Calu3 (cell line): ENCODE results near the gene PHKA2. TPM values are rescaled to one million over a fixed set of nuclear protein-coding genes. Genes with fewer than 3 reads are reported as not detected.

Experiments
- BruUV-seq: library from RNA; stranded (reverse); fragments of 400-500 nt; replicated peaks from 2 replicates; lab custom pipeline; 2021; lab: Mats Ljungman, UMichigan
- CTCF ChIA-PET: fragments of 300-600 bp; sonication (Branson Sonifier 250); formaldehyde crosslinking; loops from one replicate; lab custom pipeline; 2022; ENCODE audit warnings: antibody characterized with exemption; lab: Charles Lee
- DNase-seq: peaks from one replicate; pipeline ENCODE4 v3.0.0; 2022
- H3K27ac Mint-ChIP-seq: one replicate; pipeline ENCODE4 v1.8.0; 2022; ENCODE audit warnings: mixed read lengths; ENCODE audit not compliant: unreplicated experiment
- H3K27me3 Mint-ChIP-seq: one replicate; pipeline ENCODE4 v1.8.0; 2022; ENCODE audit warnings: mixed read lengths; ENCODE audit not compliant: unreplicated experiment
- H3K36me3 Mint-ChIP-seq: one replicate; pipeline ENCODE4 v1.8.0; 2022; ENCODE audit warnings: mild to moderate bottlenecking, moderate library complexity, mixed read lengths; ENCODE audit not compliant: insufficient read depth, unreplicated experiment
- H3K4me1 Mint-ChIP-seq: one replicate; pipeline ENCODE4 v1.8.0; 2022; ENCODE audit warnings: mild to moderate bottlenecking, low read depth, mixed read lengths; ENCODE audit not compliant: unreplicated experiment
- H3K4me3 Mint-ChIP-seq: one replicate; pipeline ENCODE4 v1.8.0; 2022; ENCODE audit warnings: mild to moderate bottlenecking, low read depth, moderate library complexity, mixed read lengths; ENCODE audit not compliant: unreplicated experiment
- H3K9me3 Mint-ChIP-seq: one replicate; pipeline ENCODE4 v1.8.0; 2022; ENCODE audit warnings: low read depth, mixed read lengths; ENCODE audit not compliant: unreplicated experiment
- intact Hi-C: fragments of 100-400 bp; cut with micrococcal nuclease; formaldehyde crosslinking; loops from one replicate; pipeline ENCODE4 v1.10.0; 2022; ENCODE audit not compliant: unreplicated experiment
- total RNA-seq: library from RNA; stranded (reverse); gene quantifications from 2 replicates; pipeline ENCODE4 v1.2.3, GENCODE V29; 2022
- TF ChIP-seq, protein P1 (sequence below): fragments of 200-600 bp; IDR thresholded peaks from one replicate; pipeline ENCODE4 v1.8.0; 2022; ENCODE audit warnings: antibody characterized with exemption; ENCODE audit not compliant: unreplicated experiment

The PHKA2 gene
- total RNA-seq, 1 experiment from 2014 or later, result 47.6 TPM

GRCh38 chrX:18931972-18932371 lies 51.9 kb downstream of the PHKA2 start:
- Mint-ChIP-seq H3K4me3 (no peak overlapping the region), H3K9me3 (no peaks in the 10 kb centered on the region), H3K27ac (no peak overlapping the region), H3K4me1 (no peaks in the 10 kb centered on the region), H3K27me3 (no peaks in the 10 kb centered on the region), H3K36me3 (peaks cover 5% of the 10 kb centered on the region)
- CTCF ChIA-PET, result no interaction called here
- DNase-seq, result peak; percentile 10
- no TSS peak for BruUV-seq
- TF ChIP-seq, protein P1, sequence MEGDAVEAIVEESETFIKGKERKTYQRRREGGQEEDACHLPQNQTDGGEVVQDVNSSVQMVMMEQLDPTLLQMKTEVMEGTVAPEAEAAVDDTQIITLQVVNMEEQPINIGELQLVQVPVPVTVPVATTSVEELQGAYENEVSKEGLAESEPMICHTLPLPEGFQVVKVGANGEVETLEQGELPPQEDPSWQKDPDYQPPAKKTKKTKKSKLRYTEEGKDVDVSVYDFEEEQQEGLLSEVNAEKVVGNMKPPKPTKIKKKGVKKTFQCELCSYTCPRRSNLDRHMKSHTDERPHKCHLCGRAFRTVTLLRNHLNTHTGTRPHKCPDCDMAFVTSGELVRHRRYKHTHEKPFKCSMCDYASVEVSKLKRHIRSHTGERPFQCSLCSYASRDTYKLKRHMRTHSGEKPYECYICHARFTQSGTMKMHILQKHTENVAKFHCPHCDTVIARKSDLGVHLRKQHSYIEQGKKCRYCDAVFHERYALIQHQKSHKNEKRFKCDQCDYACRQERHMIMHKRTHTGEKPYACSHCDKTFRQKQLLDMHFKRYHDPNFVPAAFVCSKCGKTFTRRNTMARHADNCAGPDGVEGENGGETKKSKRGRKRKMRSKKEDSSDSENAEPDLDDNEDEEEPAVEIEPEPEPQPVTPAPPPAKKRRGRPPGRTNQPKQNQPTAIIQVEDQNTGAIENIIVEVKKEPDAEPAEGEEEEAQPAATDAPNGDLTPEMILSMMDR, result no peak
- intact Hi-C loops, result no loop called here

DNA sequence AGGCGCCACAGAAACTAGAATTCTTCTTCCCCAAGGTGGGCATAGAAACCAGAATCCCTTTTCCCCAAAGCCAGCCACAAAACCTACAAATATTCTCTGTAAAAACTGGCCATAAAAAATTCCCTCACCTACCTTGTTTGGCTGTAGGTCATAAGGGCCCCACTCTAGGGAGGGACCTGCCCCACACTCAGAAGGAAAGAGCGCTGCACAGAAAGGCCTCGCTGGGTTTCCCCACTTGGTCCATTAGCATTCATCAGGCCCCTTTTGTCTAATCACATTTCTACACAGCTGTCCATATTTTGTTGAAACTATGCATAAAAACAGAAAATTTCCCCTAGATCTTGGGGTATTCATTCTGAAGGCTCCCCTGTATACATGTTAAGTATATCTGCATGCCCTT lies 54.1 kb downstream of the PHKA2 start:
- DNase-seq, result no peak
- TF ChIP-seq, protein P1, result no peak
- H3K27ac Mint-ChIP-seq, result no peak overlapping the region
- no peak overlapping the region for H3K4me3 Mint-ChIP-seq
- no TSS peak for BruUV-seq
- intact Hi-C loops, result no loop called here
- no peaks in the 10 kb centered on the region for H3K9me3 Mint-ChIP-seq
- peaks cover 4% of the 10 kb centered on the region for H3K36me3 Mint-ChIP-seq
- CTCF ChIA-PET, result no interaction called here
- H3K4me1 Mint-ChIP-seq, result no peaks in the 10 kb centered on the region
- no peaks in the 10 kb centered on the region for H3K27me3 Mint-ChIP-seq

DNA sequence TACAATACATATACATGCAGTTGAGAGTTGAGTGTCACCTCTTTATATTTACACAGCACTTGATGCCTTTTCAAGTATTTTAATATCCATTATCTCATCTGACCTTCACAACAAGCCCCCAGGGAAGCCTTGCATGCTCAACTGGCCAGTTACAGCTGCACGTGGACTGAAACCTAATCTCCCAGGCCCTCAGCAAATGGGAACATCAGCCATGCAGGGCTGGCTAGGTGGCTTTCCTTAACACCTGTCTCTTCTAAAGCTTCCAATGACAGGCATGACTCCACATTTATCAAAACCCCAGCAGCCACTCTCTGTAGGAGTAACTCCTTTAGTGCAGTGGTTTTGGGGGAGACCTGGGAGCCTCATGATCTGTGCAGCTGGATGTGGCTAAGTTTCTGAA lies 56.4 kb downstream of the PHKA2 start:
- Mint-ChIP-seq H3K9me3 (no peaks in the 10 kb centered on the region), H3K4me1 (no peaks in the 10 kb centered on the region), H3K4me3 (no peak overlapping the region), H3K36me3 (peaks cover 4% of the 10 kb centered on the region), H3K27ac (no peak overlapping the region), H3K27me3 (no peaks in the 10 kb centered on the region)
- CTCF ChIA-PET, result no interaction called here
- TF ChIP-seq, protein P1, result no peak
- intact Hi-C loops, result no loop called here
- no peak for DNase-seq
- BruUV-seq, result no TSS peak

GRCh38 chrX:18924507-18925088 lies 59.3 kb downstream of the PHKA2 start:
- intact Hi-C loops, result no loop called here
- Mint-ChIP-seq H3K27ac (no peak overlapping the region), H3K36me3 (peaks cover 4% of the 10 kb centered on the region), H3K27me3 (no peaks in the 10 kb centered on the region), H3K4me1 (no peaks in the 10 kb centered on the region), H3K9me3 (no peaks in the 10 kb centered on the region), H3K4me3 (no peak overlapping the region)
- BruUV-seq, result no TSS peak
- no peak for DNase-seq
- CTCF ChIA-PET, result no interaction called here
- TF ChIP-seq, protein P1, result no peak
